Measurements from ENCODE around the gene TMEM150B. TPM values are rescaled to one million over a fixed set of nuclear protein-coding genes. Genes with fewer than 3 reads are reported as not detected.

TMEM150B gene
- total and polyA plus RNA-seq, 9 of the 15 experiments (the other 6 are each of a cell fraction or from before 2014, with no cell fraction given): 0.47 to 1.3 (median 0.74) TPM; not detected in 2

- no peak for TF ChIP-seq TFE3 (CRISPR knock-in tag; IDR thresholded peaks at IDR 0.05)
- TF ChIP-seq, protein P1, sequence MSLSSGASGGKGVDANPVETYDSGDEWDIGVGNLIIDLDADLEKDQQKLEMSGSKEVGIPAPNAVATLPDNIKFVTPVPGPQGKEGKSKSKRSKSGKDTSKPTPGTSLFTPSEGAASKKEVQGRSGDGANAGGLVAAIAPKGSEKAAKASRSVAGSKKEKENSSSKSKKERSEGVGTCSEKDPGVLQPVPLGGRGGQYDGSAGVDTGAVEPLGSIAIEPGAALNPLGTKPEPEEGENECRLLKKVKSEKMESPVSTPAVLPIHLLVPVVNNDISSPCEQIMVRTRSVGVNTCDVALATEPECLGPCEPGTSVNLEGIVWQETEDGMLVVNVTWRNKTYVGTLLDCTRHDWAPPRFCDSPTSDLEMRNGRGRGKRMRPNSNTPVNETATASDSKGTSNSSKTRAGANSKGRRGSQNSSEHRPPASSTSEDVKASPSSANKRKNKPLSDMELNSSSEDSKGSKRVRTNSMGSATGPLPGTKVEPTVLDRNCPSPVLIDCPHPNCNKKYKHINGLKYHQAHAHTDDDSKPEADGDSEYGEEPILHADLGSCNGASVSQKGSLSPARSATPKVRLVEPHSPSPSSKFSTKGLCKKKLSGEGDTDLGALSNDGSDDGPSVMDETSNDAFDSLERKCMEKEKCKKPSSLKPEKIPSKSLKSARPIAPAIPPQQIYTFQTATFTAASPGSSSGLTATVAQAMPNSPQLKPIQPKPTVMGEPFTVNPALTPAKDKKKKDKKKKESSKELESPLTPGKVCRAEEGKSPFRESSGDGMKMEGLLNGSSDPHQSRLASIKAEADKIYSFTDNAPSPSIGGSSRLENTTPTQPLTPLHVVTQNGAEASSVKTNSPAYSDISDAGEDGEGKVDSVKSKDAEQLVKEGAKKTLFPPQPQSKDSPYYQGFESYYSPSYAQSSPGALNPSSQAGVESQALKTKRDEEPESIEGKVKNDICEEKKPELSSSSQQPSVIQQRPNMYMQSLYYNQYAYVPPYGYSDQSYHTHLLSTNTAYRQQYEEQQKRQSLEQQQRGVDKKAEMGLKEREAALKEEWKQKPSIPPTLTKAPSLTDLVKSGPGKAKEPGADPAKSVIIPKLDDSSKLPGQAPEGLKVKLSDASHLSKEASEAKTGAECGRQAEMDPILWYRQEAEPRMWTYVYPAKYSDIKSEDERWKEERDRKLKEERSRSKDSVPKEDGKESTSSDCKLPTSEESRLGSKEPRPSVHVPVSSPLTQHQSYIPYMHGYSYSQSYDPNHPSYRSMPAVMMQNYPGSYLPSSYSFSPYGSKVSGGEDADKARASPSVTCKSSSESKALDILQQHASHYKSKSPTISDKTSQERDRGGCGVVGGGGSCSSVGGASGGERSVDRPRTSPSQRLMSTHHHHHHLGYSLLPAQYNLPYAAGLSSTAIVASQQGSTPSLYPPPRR (CRISPR knock-in tag; IDR thresholded peaks at IDR 0.05; ENCODE audit: borderline replicate concordance): no peak
- no peak for TF ChIP-seq MECOM (CRISPR knock-in tag; IDR thresholded peaks at IDR 0.05)
- no peak for TF ChIP-seq TAF7 (tag; IDR thresholded peaks at IDR 0.05)
- TF ChIP-seq STAT5B (CRISPR knock-in tag; IDR thresholded peaks at IDR 0.05): no peak
- no peak; the same call in 1 of the 2 replicates for TF ChIP-seq BCOR (IDR thresholded peaks at IDR 0.05)
- TF ChIP-seq REST (IDR thresholded peaks at IDR 0.05; ENCODE audit: borderline replicate concordance): peak; percentile 7; the same call in 1 of the 2 replicates
- no peak for TF ChIP-seq REST (CRISPR knock-in tag; IDR thresholded peaks at IDR 0.05; ENCODE audit: low read depth)
- no peak for TF ChIP-seq ZBTB2 (IDR thresholded peaks at IDR 0.05)
- TF ChIP-seq OTX1 (CRISPR knock-in tag; IDR thresholded peaks at IDR 0.05): 0 out of 2 replicates have a peak, but pooled peaks have one; percentile 4
- TF ChIP-seq ZBTB1 (CRISPR knock-in tag; IDR thresholded peaks at IDR 0.05; ENCODE audit: borderline replicate concordance, low read depth): 0 out of 2 replicates have a peak, but pooled peaks have one; percentile 53
- no peak for TF ChIP-seq CCAR2 (IDR thresholded peaks at IDR 0.05; ENCODE audit: low read depth, low read length)
- peak; percentile 11; the same call in 1 of the 2 replicates for TF ChIP-seq EGR1 (conservative IDR thresholded peaks at IDR 0.05)
- TF ChIP-seq LARP7 (IDR thresholded peaks at IDR 0.05): 0 out of 2 replicates have a peak, but pooled peaks have one; percentile 19
Measured at GRCh38 chr19:55340784-55341147, 15.6 kb upstream of the TMEM150B start (continued).

Measured in K562 (cell line).